HG03460 (cell line): ENCODE data around the gene GNG8.

Source experiments
- ATAC-seq: cut with Tn5 transposase; IDR thresholded peaks from one replicate; pipeline ENCODE4 v1.9.1; 2021; ENCODE audit not compliant: unreplicated experiment

Gene GNG8

GRCh38 chr19:46635920-46636761 lies at the start of gene GNG8:
TSS of gene GNG8 (minus strand) at chr19:46636202. CDS start at chr19:46634682, 1,520 bp downstream.
- no peak for ATAC-seq

- ATAC-seq: no peak
These were observed 49.2 kb upstream of the GNG8 start for GRCh38 chr19:46685189-46685588.

GRCh38 chr19:46678110-46678732 lies 42.2 kb upstream of the GNG8 start:
- no peak for ATAC-seq

- ATAC-seq: no peak
These were observed 38.6 kb upstream of the GNG8 start for GRCh38 chr19:46674416-46675178.

GRCh38 chr19:46670813-46671212 lies 34.8 kb upstream of the GNG8 start:
- no peak for ATAC-seq

- no peak for ATAC-seq
These were observed 32.7 kb upstream of the GNG8 start for GRCh38 chr19:46668662-46669061.

GRCh38 chr19:46665072-46665471 lies 29.1 kb upstream of the GNG8 start:
- no peak for ATAC-seq

GRCh38 chr19:46661735-46662592 lies 26.0 kb upstream of the GNG8 start:
- ATAC-seq: no peak

- peak; percentile 85 for ATAC-seq
These were observed 25.2 kb upstream of the GNG8 start, which contains the start of gene DACT3 for GRCh38 chr19:46661020-46661731. TSS of gene DACT3 (minus strand) at chr19:46661182. CDS start at chr19:46661064, 118 bp downstream.

- peak; percentile 19 for ATAC-seq
These were observed 24.6 kb upstream of the GNG8 start for GRCh38 chr19:46660551-46661019.

- no peak for ATAC-seq
These were observed 24.1 kb upstream of the GNG8 start for GRCh38 chr19:46660008-46660517.

- ATAC-seq: no peak
These were observed 23.4 kb upstream of the GNG8 start for GRCh38 chr19:46659151-46660007.

- ATAC-seq: no peak
These were observed 20.5 kb upstream of the GNG8 start for GRCh38 chr19:46656541-46656940.

- ATAC-seq: no peak
These were observed 18.7 kb upstream of the GNG8 start for GRCh38 chr19:46654621-46655152.

- ATAC-seq: no peak
These were observed 14.4 kb upstream of the GNG8 start for GRCh38 chr19:46650445-46650844.

GRCh38 chr19:46648961-46649960 lies 13.3 kb upstream of the GNG8 start:
- no peak for ATAC-seq
